GM23248 (cell line): Measurements from ENCODE around the gene RALGAPB. TPM values are rescaled to one million over a fixed set of nuclear protein-coding genes. Genes with fewer than 3 reads are reported as not detected.

Experiments used
- DNase-seq: peaks from one replicate; pipeline ENCODE4 v3.0.0-alpha.2; 2015
- H2AFZ ChIP-seq: fragments of 200-600 bp; sonication (generic); 2 replicates; pipeline ENCODE4 v1.6.1; 2016; ENCODE audit warnings: antibody characterized with exemption
- H3F3A ChIP-seq: fragments of 200-600 bp; sonication (generic); 2 replicates; pipeline ENCODE4 v1.6.1; 2016; ENCODE audit warnings: mild to moderate bottlenecking, antibody characterized with exemption, mixed run types; ENCODE audit not compliant: insufficient read depth
- H3K27ac ChIP-seq: fragments of 200-600 bp; sonication (generic); 2 replicates; pipeline ENCODE4 v1.5.1; 2016; ENCODE audit warnings: mild to moderate bottlenecking
- H3K27me3 ChIP-seq: fragments of 200-600 bp; sonication (generic); replicated peaks from 2 replicates; pipeline ENCODE4 v1.6.1; 2016; ENCODE audit warnings: mild to moderate bottlenecking; ENCODE audit not compliant: insufficient read depth
- H3K36me3 ChIP-seq: fragments of 200-600 bp; sonication (generic); 2 replicates; pipeline ENCODE4 v1.6.1; 2016; ENCODE audit warnings: low read depth, mild to moderate bottlenecking
- H3K4me1 ChIP-seq: fragments of 200-600 bp; sonication (generic); 2 replicates; pipeline ENCODE4 v1.6.1; 2016; ENCODE audit warnings: mild to moderate bottlenecking; ENCODE audit not compliant: insufficient read depth
- H3K4me2 ChIP-seq: fragments of 200-600 bp; sonication (generic); one replicate; pipeline ENCODE4 v1.6.1; 2016; ENCODE audit warnings: mild to moderate bottlenecking; ENCODE audit not compliant: unreplicated experiment
- H3K4me3 ChIP-seq: fragments of 200-600 bp; sonication (generic); 2 replicates; pipeline ENCODE4 v1.5.1; 2016; ENCODE audit warnings: mild to moderate bottlenecking
- H3K79me2 ChIP-seq: fragments of 200-600 bp; sonication (generic); 2 replicates; pipeline ENCODE4 v1.6.1; 2016; ENCODE audit warnings: mild to moderate bottlenecking; ENCODE audit not compliant: insufficient read depth
- H3K9ac ChIP-seq: fragments of 200-600 bp; sonication (generic); 2 replicates; pipeline ENCODE4 v1.6.1; 2016; ENCODE audit warnings: mild to moderate bottlenecking
- H3K9me2 ChIP-seq: fragments of 200-600 bp; sonication (generic); 2 replicates; pipeline ENCODE4 v1.6.1; 2016; ENCODE audit warnings: mixed run types, mild to moderate bottlenecking, moderate library complexity; ENCODE audit not compliant: insufficient read depth
- H3K9me3 ChIP-seq: fragments of 200-600 bp; sonication (generic); one replicate; pipeline ENCODE4 v1.6.1; 2017; ENCODE audit warnings: low read depth
- H4K20me1 ChIP-seq: fragments of 200-600 bp; sonication (generic); 2 replicates; pipeline ENCODE4 v1.6.0; 2016; ENCODE audit not compliant: insufficient read depth
- EZH2 ChIP-seq: fragments of 200-600 bp; sonication (generic); IDR thresholded peaks from 2 replicates; pipeline ENCODE4 v1.6.1; 2018; ENCODE audit warnings: antibody characterized with exemption, mild to moderate bottlenecking; ENCODE audit not compliant: insufficient read depth, poor library complexity, severe bottlenecking
- EZH2phosphoT487 ChIP-seq: fragments of 200-600 bp; sonication (generic); IDR thresholded peaks from 2 replicates; pipeline ENCODE4 v1.6.1; 2018; ENCODE audit warnings: antibody characterized with exemption, moderate library complexity, mild to moderate bottlenecking, low read depth; ENCODE audit not compliant: insufficient read depth
- WGBS, 2 experiments: methylation state at CpG; one replicate each; pipeline ENCODE4 v1.1.6; 2015 to 2017; ENCODE audit warnings: low lambda C conversion rate in 2 of 2, low coverage in 1 of 2; ENCODE audit errors: missing lambda C conversion rate in 2 of 2; 5-methylcytosine and 5-hydroxymethylcytosine counted together
- in situ Hi-C: fragments of 300-500 bp; cut with MboI; formaldehyde crosslinking; loops from 2 replicates; pipeline ENCODE4 v1.15.0; 2020
- polyA plus RNA-seq: library from polyadenylated mRNA; unstranded; fragments of >200 nt; fragmentation: Nextera tagmentation; extraction: Ambion mirVana; gene quantifications from 2 replicates; pipeline ENCODE4 v1.2.1, GENCODE V29; 2016
- total RNA-seq: library from RNA; depleted of rRNA; stranded (reverse); fragments of >200 nt; shearing (Covaris generic); gene quantifications from 2 replicates; pipeline ENCODE4 v1.2.3, GENCODE V29; 2014

The RALGAPB gene
- total and polyA plus RNA-seq, 2 experiments from 2014 or later, result 9.8 to 20.2 TPM

DNA sequence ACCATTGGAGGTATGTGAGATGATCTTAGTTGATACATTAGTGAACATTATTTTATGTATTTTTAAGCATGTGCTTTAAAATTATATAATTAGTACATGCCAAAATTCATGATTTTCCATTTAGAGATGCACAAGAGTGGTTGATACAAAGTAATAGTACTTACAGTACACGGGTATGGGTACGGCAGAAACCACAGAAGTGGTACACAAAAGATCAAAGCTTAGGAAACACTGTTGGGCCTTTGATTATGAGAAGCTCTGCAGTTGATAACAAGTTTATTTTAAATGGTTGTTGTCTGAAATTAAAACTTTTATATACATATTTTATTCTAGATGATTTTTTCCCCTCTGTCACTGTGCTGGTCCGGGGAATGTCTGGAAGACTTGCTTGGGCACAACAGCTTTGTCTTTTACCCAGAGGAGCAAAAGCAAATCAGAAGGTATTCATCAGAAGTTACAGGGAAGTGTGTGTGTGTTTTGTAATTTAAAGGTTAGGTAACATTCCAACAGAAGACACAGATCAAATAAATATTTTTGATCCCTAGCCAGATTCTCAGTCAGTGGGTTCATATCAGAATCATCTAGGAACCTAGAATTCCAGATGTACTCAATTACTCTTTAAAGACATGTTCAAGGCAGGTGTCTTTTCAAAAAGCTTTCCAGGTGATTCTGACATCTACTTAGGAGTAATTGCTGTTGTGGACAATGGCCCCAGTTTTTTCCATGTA lies 75.9 kb downstream of the RALGAPB start:
- Histone ChIP-seq H3F3A (no peaks in the 10 kb centered on the region), H3K4me2 (no peak overlapping the region), H4K20me1 (no peaks in the 10 kb centered on the region), H3K9me2 (no peaks in the 10 kb centered on the region), H3K79me2 (no peaks in the 10 kb centered on the region), H3K27ac (no peak overlapping the region), H3K9me3 (no peaks in the 10 kb centered on the region), H3K36me3 (peaks cover 60% of the 10 kb centered on the region), H3K9ac (no peak overlapping the region), H3K27me3 (no peaks in the 10 kb centered on the region), H3K4me1 (no peaks in the 10 kb centered on the region), H2AFZ (no peak overlapping the region), H3K4me3 (no peak overlapping the region)
- in situ Hi-C loops, result no loop called here
- TF ChIP-seq EZH2, result no peak
- no peak for TF ChIP-seq EZH2phosphoT487
- DNase-seq, result no peak
- 95 to 99% methylated on average over 3 of the region's 3 CpGs for WGBS, 2 experiments

DNA sequence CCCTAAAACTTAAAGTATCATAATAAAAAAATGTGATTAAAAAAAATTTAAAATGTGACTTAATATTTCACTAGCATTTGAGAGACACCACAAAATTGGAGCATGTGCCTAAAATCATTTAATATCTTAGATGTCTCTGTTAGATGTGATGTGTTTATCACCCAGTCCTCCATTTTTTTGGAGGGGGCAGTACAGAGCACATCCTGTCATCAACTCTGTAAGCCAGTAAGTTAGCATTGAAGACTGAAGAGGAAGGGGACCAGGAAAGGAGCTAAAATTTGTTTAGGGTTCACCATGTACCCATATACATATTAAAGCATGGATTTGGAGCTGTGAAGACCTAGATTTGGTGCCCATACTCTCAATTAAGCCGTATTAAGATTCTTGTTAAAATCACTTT lies 77.6 kb downstream of the RALGAPB start:
- Histone ChIP-seq H3K27me3 (no peaks in the 10 kb centered on the region), H3K4me1 (no peaks in the 10 kb centered on the region), H3K36me3 (peaks cover 68% of the 10 kb centered on the region), H3K9me2 (no peaks in the 10 kb centered on the region), H3F3A (no peaks in the 10 kb centered on the region), H3K27ac (no peak overlapping the region), H2AFZ (no peak overlapping the region), H3K9me3 (no peaks in the 10 kb centered on the region), H3K79me2 (no peaks in the 10 kb centered on the region), H3K4me3 (no peak overlapping the region), H3K4me2 (no peak overlapping the region), H3K9ac (no peak overlapping the region), H4K20me1 (no peaks in the 10 kb centered on the region)
- WGBS, 2 experiments, result 96 to 97% methylated on average over 1 of the region's 1 CpG
- in situ Hi-C loops, result no loop called here
- DNase-seq, result no peak
- no peak for TF ChIP-seq EZH2

DNA sequence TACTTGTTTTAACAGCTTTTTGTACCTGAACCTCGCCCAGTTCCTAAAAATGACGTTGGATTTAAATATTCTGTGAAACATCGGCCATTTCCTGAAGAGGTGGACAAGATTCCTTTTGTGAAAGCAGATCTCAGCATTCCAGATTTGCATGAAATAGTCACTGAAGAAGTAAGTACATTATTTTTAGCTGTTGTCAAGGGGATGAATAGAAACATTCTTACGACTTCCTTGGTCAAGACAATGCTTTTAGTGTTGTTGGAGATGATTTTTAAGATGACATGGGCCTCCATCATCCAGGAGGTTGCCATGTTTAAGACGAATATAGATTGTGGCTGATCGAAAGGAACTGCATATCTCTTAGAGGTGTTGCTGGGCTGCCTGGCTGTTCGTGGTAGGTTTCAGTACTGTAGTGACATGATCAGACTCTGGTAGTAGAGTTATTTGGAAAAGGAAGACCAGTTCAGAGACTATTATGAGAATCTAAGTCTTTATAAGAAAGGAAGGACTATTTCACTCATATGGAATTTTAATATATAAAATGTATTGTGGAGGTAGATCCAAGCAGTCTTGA lies 78.5 kb downstream of the RALGAPB start:
- WGBS, 2 experiments, result 92 to 94% methylated on average over 7 of the region's 7 CpGs
- H3K27ac ChIP-seq, result no peak overlapping the region
- DNase-seq, result no peak
- no peaks in the 10 kb centered on the region for H3F3A ChIP-seq
- no peaks in the 10 kb centered on the region for H3K9me2 ChIP-seq
- in situ Hi-C loops, result no loop called here
- no peaks in the 10 kb centered on the region for H3K4me1 ChIP-seq
- no peaks in the 10 kb centered on the region for H3K9me3 ChIP-seq
- no peaks in the 10 kb centered on the region for H4K20me1 ChIP-seq
- H3K4me2 ChIP-seq, result no peak overlapping the region
- no peak overlapping the region for H2AFZ ChIP-seq
- TF ChIP-seq EZH2 (no peak), EZH2phosphoT487 (no peak)
- H3K27me3 ChIP-seq, result no peaks in the 10 kb centered on the region
- H3K36me3 ChIP-seq, result peaks cover 73% of the 10 kb centered on the region
- H3K9ac ChIP-seq, result no peak overlapping the region
- H3K79me2 ChIP-seq, result no peaks in the 10 kb centered on the region
- H3K4me3 ChIP-seq, result no peak overlapping the region

DNA sequence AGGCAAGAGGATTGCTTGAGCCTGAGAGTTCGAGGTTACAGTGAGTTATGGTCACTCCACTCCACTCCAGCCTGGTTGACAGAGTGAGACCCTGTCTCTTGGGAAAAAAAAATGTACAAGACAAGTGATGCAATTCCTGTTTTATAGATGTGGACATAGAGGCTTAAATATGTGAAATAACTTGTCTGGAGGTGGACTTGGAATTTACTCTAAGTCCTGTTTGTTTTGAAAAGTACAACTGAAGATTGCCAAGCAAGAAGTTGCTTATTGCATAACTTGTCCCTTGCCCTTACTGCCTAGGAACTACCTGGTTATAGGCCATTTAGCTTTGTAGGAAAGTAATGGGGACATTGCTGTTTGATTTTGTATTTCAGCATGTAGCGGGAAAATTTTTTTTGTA lies 82.3 kb downstream of the RALGAPB start:
- peaks cover 14% of the 10 kb centered on the region; the same call in 1 of the 2 replicates for H3F3A ChIP-seq
- no peak overlapping the region for H3K27ac ChIP-seq
- no peaks in the 10 kb centered on the region for H3K27me3 ChIP-seq
- H3K4me3 ChIP-seq, result no peak overlapping the region
- no peak for DNase-seq
- H3K9me3 ChIP-seq, result no peaks in the 10 kb centered on the region
- peaks cover 71% of the 10 kb centered on the region for H3K36me3 ChIP-seq
- H3K9me2 ChIP-seq, result no peaks in the 10 kb centered on the region
- in situ Hi-C loops, result no loop called here
- H3K4me2 ChIP-seq, result no peak overlapping the region
- TF ChIP-seq EZH2 (no peak), EZH2phosphoT487 (no peak)
- no peak overlapping the region for H2AFZ ChIP-seq
- no peaks in the 10 kb centered on the region for H3K79me2 ChIP-seq
- peaks cover 9% of the 10 kb centered on the region for H3K4me1 ChIP-seq
- no peak overlapping the region for H3K9ac ChIP-seq
- no peaks in the 10 kb centered on the region for H4K20me1 ChIP-seq
- WGBS, 2 experiments, result 97 to 100% methylated on average over 2 of the region's 2 CpGs
